Measurements from ENCODE around the gene C15orf62. TPM values are rescaled to one million over a fixed set of nuclear protein-coding genes. Genes with fewer than 3 reads are reported as not detected.

Gene C15orf62
- polyA plus RNA-seq, 1 donor from 2014 or later, result not detected

- Histone ChIP-seq H3K27ac (ENCODE audit: low read length) (no peak overlapping the region), H3K9me3 (ENCODE audit: low read length) (no peaks in the 10 kb centered on the region), H3K9ac (ENCODE audit: low read length) (no peak overlapping the region), H3K4me2 (ENCODE audit: low read length) (no peak overlapping the region), H3K79me2 (replicated peaks; ENCODE audit: insufficient read depth, low read length) (no peaks in the 10 kb centered on the region), H3K9me2 (ENCODE audit: insufficient read depth, low read length) (no peaks in the 10 kb centered on the region), H3K36me3 (ENCODE audit: insufficient read depth, low read length) (no peaks in the 10 kb centered on the region), H2AFZ (ENCODE audit: low read depth, low read length) (no peak overlapping the region), H3F3A (ENCODE audit: insufficient read depth, low read length, poor library complexity, severe bottlenecking) (no peaks in the 10 kb centered on the region), H4K20me1 (ENCODE audit: insufficient read depth) (no peaks in the 10 kb centered on the region), H3K27me3 (ENCODE audit: insufficient read depth, low read depth, low read length) (no peaks in the 10 kb centered on the region), H3K4me3 (ENCODE audit: low read length) (no peak overlapping the region)
- TF ChIP-seq SMC3 (conservative IDR thresholded peaks at IDR 0.05; ENCODE audit: poor library complexity), result no peak
Measured at GRCh38 chr15:40792394-40792793, 22.6 kb downstream of the C15orf62 start.

- Histone ChIP-seq H3K4me3 (ENCODE audit: low read length) (no peak overlapping the region), H3K79me2 (replicated peaks; ENCODE audit: insufficient read depth, low read length) (no peaks in the 10 kb centered on the region), H3K27ac (ENCODE audit: low read length) (no peak overlapping the region), H2AFZ (ENCODE audit: low read depth, low read length) (no peak overlapping the region), H3K9me2 (ENCODE audit: insufficient read depth, low read length) (no peaks in the 10 kb centered on the region), H4K20me1 (ENCODE audit: insufficient read depth) (no peaks in the 10 kb centered on the region), H3F3A (ENCODE audit: insufficient read depth, low read length, poor library complexity, severe bottlenecking) (no peaks in the 10 kb centered on the region), H3K4me2 (ENCODE audit: low read length) (no peak overlapping the region), H3K27me3 (ENCODE audit: insufficient read depth, low read depth, low read length) (no peaks in the 10 kb centered on the region), H3K9me3 (ENCODE audit: low read length) (no peaks in the 10 kb centered on the region), H3K36me3 (ENCODE audit: insufficient read depth, low read length) (peaks cover 3% of the 10 kb centered on the region), H3K9ac (ENCODE audit: low read length) (no peak overlapping the region)
- TF ChIP-seq SMC3 (conservative IDR thresholded peaks at IDR 0.05; ENCODE audit: poor library complexity), result no peak
Measured at GRCh38 chr15:40793216-40793989, 23.6 kb downstream of the C15orf62 start.

GRCh38 chr15:40796041-40796440, 26.3 kb downstream of the C15orf62 start:
- H3K27ac ChIP-seq (ENCODE audit: low read length), result no peak overlapping the region
- no peaks in the 10 kb centered on the region for H3F3A ChIP-seq (ENCODE audit: insufficient read depth, low read length, poor library complexity, severe bottlenecking)
- H3K9me2 ChIP-seq (ENCODE audit: insufficient read depth, low read length), result no peaks in the 10 kb centered on the region
- TF ChIP-seq SMC3 (conservative IDR thresholded peaks at IDR 0.05; ENCODE audit: poor library complexity) (no peak), MXI1 (conservative IDR thresholded peaks at IDR 0.05; ENCODE audit: poor library complexity, severe bottlenecking) (no peak), EP300 (conservative IDR thresholded peaks at IDR 0.05; ENCODE audit: poor library complexity, severe bottlenecking) (no peak), CTCF (IDR thresholded peaks at IDR 0.05; ENCODE audit: poor library complexity, severe bottlenecking) (no peak), RAD21 (conservative IDR thresholded peaks at IDR 0.05) (no peak)
- no peak overlapping the region for H3K4me3 ChIP-seq (ENCODE audit: low read length)
- peaks cover 3% of the 10 kb centered on the region for H3K36me3 ChIP-seq (ENCODE audit: insufficient read depth, low read length)
- no peak overlapping the region for H2AFZ ChIP-seq (ENCODE audit: low read depth, low read length)
- H3K9ac ChIP-seq (ENCODE audit: low read length), result no peak overlapping the region
- no peaks in the 10 kb centered on the region for H3K79me2 ChIP-seq (replicated peaks; ENCODE audit: insufficient read depth, low read length)
- no peaks in the 10 kb centered on the region for H3K27me3 ChIP-seq (ENCODE audit: insufficient read depth, low read depth, low read length)
- no peaks in the 10 kb centered on the region for H3K9me3 ChIP-seq (ENCODE audit: low read length)
- no peaks in the 10 kb centered on the region for H4K20me1 ChIP-seq (ENCODE audit: insufficient read depth)
- no peak overlapping the region for H3K4me2 ChIP-seq (ENCODE audit: low read length)

GRCh38 chr15:40796512-40796911, 26.7 kb downstream of the C15orf62 start:
- Histone ChIP-seq H3K9me2 (ENCODE audit: insufficient read depth, low read length) (no peaks in the 10 kb centered on the region), H3K36me3 (ENCODE audit: insufficient read depth, low read length) (peaks cover 3% of the 10 kb centered on the region), H3K4me2 (ENCODE audit: low read length) (no peak overlapping the region), H3F3A (ENCODE audit: insufficient read depth, low read length, poor library complexity, severe bottlenecking) (no peaks in the 10 kb centered on the region), H2AFZ (ENCODE audit: low read depth, low read length) (no peak overlapping the region), H3K27ac (ENCODE audit: low read length) (no peak overlapping the region), H3K27me3 (ENCODE audit: insufficient read depth, low read depth, low read length) (no peaks in the 10 kb centered on the region), H3K9ac (ENCODE audit: low read length) (no peak overlapping the region), H3K79me2 (replicated peaks; ENCODE audit: insufficient read depth, low read length) (no peaks in the 10 kb centered on the region), H3K4me3 (ENCODE audit: low read length) (no peak overlapping the region), H4K20me1 (ENCODE audit: insufficient read depth) (no peaks in the 10 kb centered on the region), H3K9me3 (ENCODE audit: low read length) (no peaks in the 10 kb centered on the region)
- TF ChIP-seq CTCF (IDR thresholded peaks at IDR 0.05; ENCODE audit: poor library complexity, severe bottlenecking), result no peak
- no peak for TF ChIP-seq SMC3 (conservative IDR thresholded peaks at IDR 0.05; ENCODE audit: poor library complexity)
- no peak for TF ChIP-seq EP300 (conservative IDR thresholded peaks at IDR 0.05; ENCODE audit: poor library complexity, severe bottlenecking)
- TF ChIP-seq RAD21 (conservative IDR thresholded peaks at IDR 0.05), result no peak
- TF ChIP-seq MXI1 (conservative IDR thresholded peaks at IDR 0.05; ENCODE audit: poor library complexity, severe bottlenecking), result no peak
- TF ChIP-seq TAF1 (IDR thresholded peaks at IDR 0.05; ENCODE audit: low read depth), result no peak
- TF ChIP-seq REST (IDR thresholded peaks at IDR 0.05; ENCODE audit: borderline replicate concordance), result no peak
- TF ChIP-seq EZH2 (IDR thresholded peaks at IDR 0.05; ENCODE audit: borderline replicate concordance, insufficient read depth, low read length, poor library complexity, severe bottlenecking), result no peak
- TF ChIP-seq POLR2AphosphoS5 (IDR thresholded peaks at IDR 0.05), result no peak

Measured in neural cell (in vitro differentiated cells).